ENCODE results near the gene DPH3.

The DPH3 gene

DNA sequence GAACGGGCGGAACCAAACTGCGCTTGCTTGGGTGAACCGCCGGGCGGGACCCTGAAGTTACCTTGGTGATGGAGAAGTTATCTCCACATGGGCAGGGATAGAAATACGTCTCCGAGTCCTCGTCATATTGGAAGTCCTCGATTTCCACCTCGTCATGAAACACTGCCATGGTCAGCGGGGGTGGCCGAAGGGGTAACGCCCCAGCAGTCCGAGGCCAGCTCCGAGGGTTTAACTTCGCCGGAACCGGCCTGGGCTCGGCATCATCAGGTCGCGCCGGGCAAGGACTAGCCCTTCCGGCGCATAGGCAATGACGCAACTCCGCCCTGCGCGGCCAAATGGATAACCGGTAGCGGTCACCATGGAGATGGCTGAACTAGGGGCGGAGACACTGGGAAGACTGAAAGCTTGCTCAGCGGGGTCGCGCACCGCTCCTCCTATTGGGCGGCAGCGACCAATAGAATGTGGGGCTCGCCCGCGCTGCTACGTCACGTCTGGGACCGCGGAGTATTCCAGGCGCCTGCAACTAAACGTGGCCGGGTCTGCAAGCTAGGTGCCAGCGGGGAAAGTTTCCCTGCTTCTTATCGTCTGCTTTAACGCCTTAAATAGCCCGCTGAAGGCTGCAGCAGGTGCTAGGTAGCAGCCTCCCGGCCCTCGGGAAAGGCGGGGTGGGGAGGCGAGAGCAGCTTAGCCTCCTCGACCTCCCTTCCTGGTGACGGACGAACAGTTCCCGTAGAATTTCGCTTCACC, at the start of gene DPH3, which contains the start of gene OXNAD1:
TSS of gene DPH3 (minus strand) at position 236 of the 747 bp plus-strand sequence. CDS start at position 169, 67 bp downstream.
TSS of gene OXNAD1 (plus strand) at position 505 of the 747 bp plus-strand sequence. CDS start 5,741 bp downstream, outside the sequence.
- ChIA-PET CTCF (interaction anchor here (0.6 to 2.2 kb wide), 8 partner anchors 13 to 1144 kb away, joined by 3 to 10 read pairs (median 3); no protein-coding TSS in a partner anchor), POLR2A (interaction anchor here (0.5 to 1.6 kb wide), 6 partner anchors 17 to 1059 kb away, joined by 3 to 4 read pairs (median 3); partner anchors contain the start of gene CAPN7)
- Histone ChIP-seq H3K4me1 (ENCODE audit: control insufficient read depth, insufficient read depth, low read length) (no peaks in the 10 kb centered on the region), H3K36me3 (ENCODE audit: control insufficient read depth in 2 of 2, insufficient read depth in 1 of 2, low read length in 2 of 2) (peaks cover 8 to 32% of the 10 kb centered on the region in 2 experiments; a peak in 2 of 3 replicates), H3K4me3 (ENCODE audit: low read depth, low read length) (peak within 1 kb of the TSS; percentile 93), H3K27ac (ENCODE audit: extremely low read depth, low read depth, low read length) (peak within 1 kb of the TSS; percentile 47; the same call in 1 of the 2 replicates), H3K9me3 (ENCODE audit: control insufficient read depth, insufficient read depth, low read depth, low read length) (no peaks in the 10 kb centered on the region)
- TF ChIP-seq ZNF366 (tag by site-specific recombination; conservative IDR thresholded peaks at IDR 0.05) (peak; percentile 56; the same call in 1 of the 2 replicates), ZBTB6 (tag by site-specific recombination; IDR thresholded peaks at IDR 0.05) (no peak), RBAK (tag by site-specific recombination; IDR thresholded peaks at IDR 0.05) (no peak), REST (tag by site-specific recombination; IDR thresholded peaks at IDR 0.05) (peak; percentile 15; the same call in 1 of the 2 replicates), KLF17 (tag by site-specific recombination; IDR thresholded peaks at IDR 0.05) (0 out of 2 replicates have a peak, but pooled peaks have one; percentile 47), KLF1 (tag by site-specific recombination; IDR thresholded peaks at IDR 0.05) (peak; percentile 79), ZNF391 (tag by site-specific recombination; IDR thresholded peaks at IDR 0.05; ENCODE audit: borderline replicate concordance, low read depth) (no peak; the same call in 1 of the 2 replicates), GLIS1 (tag by site-specific recombination; IDR thresholded peaks at IDR 0.05) (peak; percentile 47), ZNF184 (tag by site-specific recombination; IDR thresholded peaks at IDR 0.05) (no peak), FEZF1 (tag by site-specific recombination; IDR thresholded peaks at IDR 0.05) (peak; percentile 13; the same call in 1 of the 2 replicates), OSR2 (tag by site-specific recombination; IDR thresholded peaks at IDR 0.05) (peak; percentile 39; the same call in 1 of the 2 replicates), KLF8 (tag by site-specific recombination; IDR thresholded peaks at IDR 0.05) (peak; percentile 95), ZXDB (tag by site-specific recombination; IDR thresholded peaks at IDR 0.05) (peak; percentile 95), ZNF76 (tag by site-specific recombination; IDR thresholded peaks at IDR 0.05; ENCODE audit: borderline replicate concordance, low read depth) (peak; percentile 82; the same call in 1 of the 2 replicates), ZNF157 (tag by site-specific recombination; IDR thresholded peaks at IDR 0.05) (no peak), BCL11B (tag by site-specific recombination; IDR thresholded peaks at IDR 0.05; ENCODE audit: low read depth) (peak; percentile 80; the same call in 1 of the 2 replicates), ZNF704 (tag by site-specific recombination; IDR thresholded peaks at IDR 0.05) (peak; percentile 99), ZNF292 (tag by site-specific recombination; IDR thresholded peaks at IDR 0.05; ENCODE audit: borderline replicate concordance, low read depth) (no peak), ZNF626 (tag by site-specific recombination; IDR thresholded peaks at IDR 0.05) (no peak), ZNF768 (tag by site-specific recombination; IDR thresholded peaks at IDR 0.05) (no peak), KLF16 (tag by site-specific recombination; IDR thresholded peaks at IDR 0.05) (peak; percentile 80; the same call in 1 of the 2 replicates), ZNF610 (tag by site-specific recombination; IDR thresholded peaks at IDR 0.05; ENCODE audit: borderline replicate concordance) (0 out of 2 replicates have a peak, but pooled peaks have one; percentile 34)
- TF ChIP-seq, protein P1, sequence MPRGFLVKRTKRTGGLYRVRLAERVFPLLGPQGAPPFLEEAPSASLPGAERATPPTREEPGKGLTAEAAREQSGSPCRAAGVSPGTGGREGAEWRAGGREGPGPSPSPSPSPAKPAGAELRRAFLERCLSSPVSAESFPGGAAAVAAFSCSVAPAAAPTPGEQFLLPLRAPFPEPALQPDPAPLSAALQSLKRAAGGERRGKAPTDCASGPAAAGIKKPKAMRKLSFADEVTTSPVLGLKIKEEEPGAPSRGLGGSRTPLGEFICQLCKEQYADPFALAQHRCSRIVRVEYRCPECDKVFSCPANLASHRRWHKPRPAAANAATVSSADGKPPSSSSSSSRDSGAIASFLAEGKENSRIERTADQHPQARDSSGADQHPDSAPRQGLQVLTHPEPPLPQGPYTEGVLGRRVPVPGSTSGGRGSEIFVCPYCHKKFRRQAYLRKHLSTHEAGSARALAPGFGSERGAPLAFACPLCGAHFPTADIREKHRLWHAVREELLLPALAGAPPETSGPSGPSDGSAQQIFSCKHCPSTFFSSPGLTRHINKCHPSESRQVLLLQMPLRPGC (tag by site-specific recombination; IDR thresholded peaks at IDR 0.05): peak; percentile 60; the same call in 1 of the 2 replicates
